HUDEP-2 (cell line): ENCODE results near the gene DUSP8.
"Not testable (repeated sequence)": the region's sequence is repeated elsewhere in the genome, so short reads cannot be mapped to it uniquely, and the experiment has no call there.

Experiments used
- DNase-seq, 76 experiments: peaks; one replicate each; lab custom pipeline; 2025; ENCODE audit not compliant: unreplicated experiment in 76 of 76; lab: John Stamatoyannopoulos, UW

The DUSP8 gene

GRCh38 chr11:1518301-1518700, 53.8 kb downstream of the DUSP8 start:
- no peak for DNase-seq

- no peak for DNase-seq
These were observed 54.7 kb downstream of the DUSP8 start for GRCh38 chr11:1517117-1518005.

GRCh38 chr11:1516273-1517067, 55.6 kb downstream of the DUSP8 start:
- no peak for DNase-seq

DNA sequence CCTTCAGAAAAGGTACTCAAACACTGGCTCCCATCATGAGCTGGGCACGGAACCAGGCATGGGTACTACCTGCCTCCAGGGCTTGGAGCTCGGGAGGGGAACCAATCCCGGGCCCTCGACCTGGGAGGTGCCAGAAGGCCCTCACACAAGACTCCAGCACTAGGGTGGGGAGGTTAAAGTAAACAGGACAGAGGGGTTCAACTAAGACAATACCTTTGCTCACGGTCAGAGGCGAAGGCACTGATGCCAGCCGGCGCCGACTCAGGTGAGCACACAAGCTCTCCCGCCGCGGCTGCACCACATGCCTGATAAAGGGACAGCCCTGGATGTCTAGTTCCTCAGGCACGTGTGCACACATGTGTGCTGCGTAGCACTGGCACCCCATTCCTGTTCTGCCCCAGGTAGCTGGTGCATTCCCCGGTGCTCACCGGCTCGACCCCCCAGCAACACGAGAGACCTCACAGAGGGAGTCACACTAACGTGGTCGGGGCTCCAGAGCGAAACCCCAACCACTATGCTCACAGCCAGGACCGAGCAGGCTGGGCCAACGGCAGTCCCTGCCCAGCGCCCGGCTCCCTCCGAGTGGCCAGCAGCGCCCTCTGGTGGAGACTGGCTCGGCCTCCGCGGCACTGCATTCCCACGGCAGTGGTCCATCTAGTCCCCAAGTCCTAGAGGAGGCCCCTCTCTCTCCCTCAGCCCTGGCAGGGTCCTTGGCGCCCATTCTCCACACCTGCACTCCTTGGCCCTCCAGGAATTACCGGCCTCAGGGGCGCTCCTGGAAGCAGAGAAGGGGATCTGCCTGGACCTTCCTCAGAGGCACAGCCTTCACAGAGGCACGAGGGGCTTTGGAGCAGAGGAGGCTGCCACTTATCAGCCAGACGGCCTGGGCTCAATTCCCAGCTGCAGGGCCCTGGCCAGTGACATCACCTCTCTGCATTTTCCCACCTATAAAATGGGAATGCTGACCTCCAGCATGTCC, 56.7 kb downstream of the DUSP8 start:
- peak in 53 of 76 experiments; percentile 5 to 72 (median 43) for DNase-seq

DNA sequence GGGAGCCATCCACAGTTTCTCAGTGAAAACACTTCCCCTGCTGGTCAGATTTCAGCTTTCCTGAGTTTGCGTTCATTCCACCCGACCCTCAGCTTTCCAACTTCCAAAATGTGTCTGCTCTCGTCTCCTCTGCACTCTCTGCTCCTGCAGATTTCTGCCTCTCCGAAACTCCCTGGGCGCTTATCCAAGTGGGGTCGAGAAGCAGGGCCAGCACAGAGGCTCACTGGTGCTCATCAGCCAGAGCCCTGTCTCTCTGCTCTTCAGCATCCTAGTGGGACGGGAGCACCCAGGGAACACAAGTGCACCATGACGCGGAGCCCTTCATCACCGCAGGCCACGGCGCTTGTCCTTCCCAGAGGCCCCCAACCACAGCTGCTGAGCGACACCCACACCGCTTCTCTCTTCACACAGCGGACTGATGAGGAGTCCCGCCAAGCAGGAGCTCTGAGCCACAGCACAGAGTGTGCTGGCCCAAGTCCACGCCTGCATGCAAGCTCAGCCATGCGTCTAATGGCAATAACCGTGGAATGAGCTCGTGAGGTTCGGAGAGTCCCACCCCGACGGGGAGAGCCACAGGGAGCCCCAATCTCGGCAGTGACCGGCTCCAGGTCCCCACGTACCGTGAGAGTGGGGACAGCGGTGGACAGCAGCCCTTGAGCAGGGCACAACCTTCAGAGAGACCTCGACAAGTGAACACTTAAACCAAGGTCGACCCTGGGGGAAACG, 57.6 kb downstream of the DUSP8 start:
- DNase-seq: no peak

DNA sequence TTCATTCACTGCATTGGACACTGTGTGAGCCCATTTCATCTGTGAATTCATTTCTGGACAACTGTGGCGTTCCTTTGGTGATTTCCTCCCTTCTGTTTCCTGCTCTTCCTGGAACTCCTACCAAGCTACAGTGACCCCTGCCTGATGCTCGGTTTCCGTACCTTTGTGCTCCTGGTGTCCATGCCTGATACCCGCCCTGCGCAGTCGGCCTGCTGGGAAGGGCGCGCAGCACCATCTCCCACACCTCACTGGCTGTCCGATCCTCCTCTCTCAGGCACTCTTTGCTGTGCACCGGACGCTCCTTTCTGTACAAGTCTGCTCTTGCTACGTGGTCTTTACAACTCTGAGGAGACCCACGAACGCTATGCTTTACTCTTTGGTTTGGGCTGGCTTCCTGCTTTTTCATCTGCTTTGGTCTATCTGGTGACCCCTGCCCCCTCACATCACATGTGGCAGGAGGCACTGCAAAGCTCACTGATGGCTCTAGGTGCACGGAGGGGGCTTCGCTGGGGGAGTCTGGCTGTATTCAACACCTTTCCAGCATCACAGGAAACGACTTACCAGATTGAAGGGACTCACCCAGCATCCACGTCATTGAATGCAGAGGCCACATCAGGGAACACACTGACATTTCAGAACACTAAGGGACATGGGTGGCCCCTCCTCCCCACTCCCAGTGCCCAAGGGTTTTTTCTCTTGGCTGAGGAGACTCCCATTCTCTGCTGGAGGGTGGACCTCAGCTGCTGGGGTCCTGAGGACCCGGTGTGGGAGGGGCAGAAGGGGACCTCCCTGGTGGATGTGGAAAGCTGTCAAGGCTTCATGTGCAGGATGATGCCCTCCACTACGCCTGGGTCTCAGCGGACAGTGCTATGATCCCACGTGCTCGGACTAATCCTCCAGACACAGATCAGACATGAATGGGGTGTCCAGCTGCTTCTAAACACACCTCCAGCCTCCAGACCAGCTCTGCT, 58.5 kb downstream of the DUSP8 start:
- DNase-seq: no peak

DNA sequence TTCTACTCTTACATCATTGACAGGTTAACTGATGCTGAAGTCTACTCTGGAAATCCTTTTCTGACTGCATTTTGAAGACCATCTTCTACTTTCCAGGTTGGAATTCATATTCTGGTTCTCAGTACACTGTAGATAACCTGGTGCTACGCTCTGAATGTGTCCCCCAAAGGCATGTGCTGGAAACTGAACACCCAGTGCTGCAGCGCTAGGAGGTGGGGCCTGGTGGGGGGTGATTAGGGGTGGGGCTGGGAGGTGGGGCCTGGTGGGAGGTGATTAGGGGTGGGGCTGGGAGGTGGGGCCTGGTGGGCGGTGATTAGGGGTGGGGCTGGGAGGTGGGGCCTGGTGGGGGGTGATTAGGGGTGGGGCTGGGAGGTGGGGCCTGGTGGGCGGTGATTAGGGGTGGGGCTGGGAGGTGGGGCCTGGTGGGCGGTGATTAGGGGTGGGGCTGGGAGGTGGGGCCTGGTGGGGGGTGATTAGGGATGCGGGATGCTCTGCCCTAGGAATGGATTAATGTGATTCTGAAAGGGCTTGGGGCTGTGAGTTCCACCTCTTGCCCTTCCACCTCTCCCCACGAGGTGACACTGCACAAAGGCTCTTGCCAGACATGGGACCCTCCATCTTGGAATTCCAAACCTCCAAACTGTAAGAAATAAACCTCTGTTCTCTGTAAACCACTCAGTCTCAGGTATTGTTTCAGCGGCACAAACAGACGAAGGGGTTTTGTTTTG, 59.4 kb downstream of the DUSP8 start:
- peak in 1 of 76 experiments; percentile 11 for DNase-seq

- DNase-seq: no peak
These were observed 60.1 kb downstream of the DUSP8 start for GRCh38 chr11:1511937-1512496.

DNA sequence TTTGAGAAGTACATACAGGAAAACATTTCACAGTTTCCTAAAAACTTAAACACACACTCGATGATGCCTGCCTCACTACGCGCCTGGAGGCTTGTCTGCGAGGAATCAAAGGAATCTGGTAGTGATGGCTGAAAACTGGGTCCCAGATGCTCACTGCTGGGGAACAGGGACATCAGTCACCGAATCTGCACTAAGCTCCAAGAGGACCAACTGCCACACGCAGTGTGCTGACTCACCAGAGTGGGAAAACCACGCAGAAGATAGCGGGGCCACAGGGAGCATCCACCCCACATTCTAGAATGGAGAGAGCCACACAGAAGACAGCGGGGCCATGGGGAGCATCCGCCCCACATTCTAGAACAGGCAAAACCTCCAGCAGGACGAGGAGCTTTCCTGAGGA, 61.1 kb downstream of the DUSP8 start:
- DNase-seq: no peak

DNA sequence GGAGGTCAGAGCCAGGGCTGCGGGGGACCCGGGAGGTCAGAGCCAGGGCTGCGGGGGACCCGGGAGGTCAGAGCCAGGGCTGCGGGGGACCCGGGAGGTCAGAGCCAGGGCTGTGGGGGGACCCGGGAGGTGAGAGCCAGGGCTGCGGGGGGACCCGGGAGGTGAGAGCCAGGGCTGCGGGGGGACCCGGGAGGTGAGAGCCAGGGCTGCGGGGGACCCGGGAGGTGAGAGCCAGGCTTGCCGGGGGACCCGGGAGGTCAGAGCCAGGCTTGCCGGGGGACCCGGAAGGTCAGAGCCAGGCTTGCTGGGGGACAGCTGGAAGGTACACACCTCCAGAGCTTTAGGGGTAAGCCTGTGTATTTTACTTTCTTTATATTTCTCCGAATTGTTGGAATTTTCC, 61.7 kb downstream of the DUSP8 start:
- not testable (repeated sequence) for DNase-seq

GRCh38 chr11:1509626-1510255, 62.3 kb downstream of the DUSP8 start:
- no peak for DNase-seq

GRCh38 chr11:1508986-1509385, 63.1 kb downstream of the DUSP8 start:
- DNase-seq: no peak

GRCh38 chr11:1508491-1508891, 63.6 kb downstream of the DUSP8 start:
- DNase-seq: no peak

- DNase-seq: no peak
These were observed 64.5 kb downstream of the DUSP8 start for GRCh38 chr11:1507381-1508140.

GRCh38 chr11:1506981-1507380, 65.1 kb downstream of the DUSP8 start:
- no peak for DNase-seq

GRCh38 chr11:1505480-1505879, 66.6 kb downstream of the DUSP8 start:
- DNase-seq: peak in 2 of 76 experiments; percentile 8 to 13
